SW 1271 (cell line): ENCODE measurements around the gene GSK3B.

Experiments
- DNase-seq, 2 experiments: peaks; one replicate each; lab custom pipeline; 2025; lab: John Stamatoyannopoulos, UW

The GSK3B gene

DNA sequence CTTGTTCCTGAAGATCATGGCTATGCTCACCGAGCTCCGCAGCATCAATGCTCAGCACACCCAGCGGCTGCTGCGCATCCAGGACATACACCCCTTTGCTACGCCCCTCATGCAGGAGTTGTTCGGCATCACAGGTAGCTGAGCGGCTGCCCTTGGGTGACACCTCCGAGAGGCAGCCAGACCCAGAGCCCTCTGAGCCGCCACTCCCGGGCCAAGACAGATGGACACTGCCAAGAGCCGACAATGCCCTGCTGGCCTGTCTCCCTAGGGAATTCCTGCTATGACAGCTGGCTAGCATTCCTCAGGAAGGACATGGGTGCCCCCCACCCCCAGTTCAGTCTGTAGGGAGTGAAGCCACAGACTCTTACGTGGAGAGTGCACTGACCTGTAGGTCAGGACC lies 277.2 kb downstream of the GSK3B start:
- DNase-seq, result no peak

DNA sequence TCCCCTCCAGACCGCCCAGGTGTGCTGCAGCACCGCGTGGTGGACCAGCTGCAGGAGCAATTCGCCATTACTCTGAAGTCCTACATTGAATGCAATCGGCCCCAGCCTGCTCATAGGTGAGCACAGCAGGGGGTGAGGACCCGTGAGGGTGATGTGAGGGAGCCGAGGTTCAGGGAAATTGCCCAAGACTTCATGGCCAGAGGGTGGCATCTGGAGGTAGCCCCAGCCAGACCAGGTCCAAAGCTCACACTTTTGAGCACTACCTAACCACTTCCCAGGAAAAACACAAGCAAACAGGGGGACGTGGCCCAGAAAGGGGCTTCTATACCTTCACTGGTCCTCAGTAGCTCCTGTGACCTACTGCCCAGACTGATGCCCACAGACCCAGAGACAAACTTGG lies 278.5 kb downstream of the GSK3B start:
- no peak for DNase-seq

DNA sequence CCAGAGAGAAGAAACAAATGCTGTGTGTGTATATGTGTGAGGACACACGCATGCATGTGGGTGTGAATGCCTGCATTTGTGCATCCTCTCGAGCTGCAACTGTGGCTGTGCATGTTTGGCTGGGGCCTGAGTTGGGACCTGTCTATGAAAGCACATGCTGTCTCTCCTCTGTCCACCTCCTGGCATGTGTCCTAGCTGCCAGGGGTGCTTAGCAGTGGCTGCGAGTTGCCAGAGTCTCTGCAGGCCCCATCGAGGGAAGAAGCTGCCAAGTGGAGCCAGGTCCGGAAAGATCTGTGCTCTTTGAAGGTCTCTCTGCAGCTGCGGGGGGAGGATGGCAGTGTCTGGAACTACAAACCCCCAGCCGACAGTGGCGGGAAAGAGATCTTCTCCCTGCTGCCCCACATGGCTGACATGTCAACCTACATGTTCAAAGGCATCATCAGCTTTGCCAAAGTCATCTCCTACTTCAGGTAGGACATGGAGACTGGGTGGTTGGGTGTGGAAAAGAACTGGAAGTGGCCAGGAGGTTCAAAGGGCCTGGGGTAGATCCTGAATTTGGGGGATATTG lies 281.7 kb downstream of the GSK3B start:
- DNase-seq, result no peak

DNA sequence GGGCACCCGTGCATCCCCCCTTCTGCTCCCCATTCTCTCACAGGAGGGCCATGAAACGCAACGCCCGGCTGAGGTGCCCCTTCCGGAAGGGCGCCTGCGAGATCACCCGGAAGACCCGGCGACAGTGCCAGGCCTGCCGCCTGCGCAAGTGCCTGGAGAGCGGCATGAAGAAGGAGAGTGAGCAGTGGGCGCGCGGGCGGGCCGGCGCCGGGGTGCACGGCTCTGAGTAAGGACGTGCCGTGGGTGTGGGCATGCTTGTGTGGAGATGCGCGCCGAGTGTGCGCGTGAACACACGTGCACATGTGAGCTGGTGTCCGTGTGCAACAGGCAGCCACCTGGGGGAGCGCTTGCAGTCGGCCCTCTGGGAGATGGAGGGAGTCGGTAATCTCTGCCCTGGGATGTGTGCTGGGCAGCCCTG lies 284.2 kb downstream of the GSK3B start:
- DNase-seq, result no peak

DNA sequence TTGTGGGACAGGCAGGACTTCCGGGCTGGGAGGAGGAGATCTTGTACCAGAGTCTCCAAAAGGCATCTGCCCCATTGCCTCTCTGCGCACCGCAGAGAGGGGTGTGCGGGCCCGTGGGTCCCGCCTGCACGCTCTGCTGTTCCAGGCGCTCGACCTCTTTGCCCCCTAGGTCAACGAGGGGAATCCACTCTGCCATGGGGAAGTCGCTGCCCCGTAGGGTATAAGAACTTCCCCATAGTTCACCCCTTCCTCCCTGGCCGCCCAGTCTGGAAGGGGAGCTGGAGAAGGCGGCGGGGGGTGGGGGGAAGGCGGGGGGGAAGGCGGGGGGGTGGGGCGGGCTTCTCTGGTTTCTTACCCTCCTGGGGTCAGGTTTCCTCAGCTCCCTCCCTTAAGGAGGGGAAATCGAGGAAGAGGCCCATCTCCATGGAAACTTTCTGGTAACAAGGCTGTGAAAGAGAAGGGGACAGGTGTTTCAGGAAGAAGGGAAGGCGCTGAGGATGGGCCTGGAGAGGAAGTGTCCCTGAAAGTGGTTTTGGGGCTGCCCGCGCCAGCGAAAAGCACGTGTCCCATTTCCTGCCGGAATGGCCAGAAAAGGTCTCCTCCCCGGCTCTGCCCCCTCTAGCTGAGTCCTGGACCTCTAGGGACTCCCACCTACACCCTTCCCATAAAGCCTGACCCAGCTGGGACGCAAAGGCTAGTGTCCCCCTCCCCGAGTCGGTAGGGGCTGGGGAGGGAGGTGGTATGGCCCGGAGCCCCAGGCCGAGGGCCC lies 284.8 kb downstream of the GSK3B start:
- no peak for DNase-seq

DNA sequence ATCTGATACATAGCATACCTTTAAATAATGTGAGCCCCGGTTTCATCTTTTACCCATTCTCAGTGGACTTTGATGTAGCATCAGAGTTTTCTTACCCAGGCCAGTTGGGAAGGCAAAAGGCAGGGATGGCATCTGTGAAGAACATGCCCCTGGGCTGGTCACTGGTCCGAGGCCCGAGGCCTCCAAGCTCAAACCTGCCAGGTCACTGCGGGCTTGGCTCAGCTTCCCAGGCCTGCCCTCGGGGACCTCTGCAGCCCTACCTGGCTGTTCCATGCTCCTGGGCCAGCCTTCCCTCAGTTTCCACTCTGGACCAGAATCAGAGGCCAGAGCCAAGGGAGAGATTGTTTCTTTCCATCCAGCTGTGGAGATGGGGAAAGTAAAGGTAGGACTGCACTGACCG lies 285.4 kb downstream of the GSK3B start:
- no peak for DNase-seq

DNA sequence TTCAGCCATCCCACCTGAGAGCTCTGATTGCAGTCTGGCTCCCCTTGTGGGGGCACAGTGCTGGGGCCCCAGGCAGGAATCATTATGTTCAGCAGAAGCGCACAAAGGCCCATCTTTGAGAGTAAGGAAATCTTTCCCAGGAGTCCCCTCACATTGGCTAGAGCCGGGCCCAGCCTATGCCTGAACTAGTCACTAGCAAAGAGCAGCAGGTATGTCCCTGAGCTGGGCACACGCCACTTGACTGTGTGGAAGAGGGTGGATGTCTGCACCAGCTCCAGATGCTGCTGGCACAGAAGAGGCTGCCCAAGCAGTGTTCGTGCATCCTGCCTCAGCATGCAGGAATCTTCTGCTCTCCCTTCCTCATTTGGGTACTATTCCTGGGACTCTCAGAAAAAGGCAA lies 286.0 kb downstream of the GSK3B start:
- no peak for DNase-seq

DNA sequence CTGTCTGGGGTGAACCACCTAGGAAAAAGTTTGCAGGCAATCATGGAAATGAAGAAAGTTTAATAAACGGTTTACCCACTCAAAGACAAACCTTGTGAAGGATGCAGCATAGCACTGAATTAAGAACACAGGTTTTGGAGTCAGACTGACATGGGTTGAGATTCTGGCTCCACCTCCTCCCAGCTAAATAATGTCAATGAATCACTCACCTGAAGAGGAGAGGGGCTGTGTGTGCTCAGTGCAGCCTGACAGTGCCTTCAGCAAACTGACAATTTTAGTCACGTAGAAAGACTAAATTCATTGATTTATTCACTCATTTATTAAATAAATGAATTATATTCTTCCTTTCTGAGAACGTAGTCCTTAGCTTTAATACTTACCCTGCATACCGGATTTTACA lies 293.4 kb downstream of the GSK3B start:
- DNase-seq, result no peak

DNA sequence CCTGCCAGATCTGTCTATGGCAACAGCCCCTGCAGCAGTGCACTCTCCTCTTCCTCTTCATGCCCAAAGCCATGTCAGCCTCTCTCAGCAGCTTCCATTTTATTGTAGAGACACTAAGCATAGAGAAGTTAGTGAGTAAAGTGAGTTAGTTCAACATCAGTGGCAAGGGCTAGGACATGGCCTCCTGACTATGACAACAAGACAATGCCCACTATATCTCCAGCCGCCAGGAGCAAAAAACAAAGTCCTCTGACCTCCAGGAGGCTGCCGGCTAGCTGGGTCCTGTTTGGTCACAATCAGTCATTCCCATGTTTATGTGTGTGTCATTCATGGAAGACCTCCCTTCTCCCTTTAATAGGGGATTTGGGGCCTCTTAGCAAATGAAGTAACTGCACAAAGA lies 297.5 kb downstream of the GSK3B start:
- DNase-seq, result no peak

DNA sequence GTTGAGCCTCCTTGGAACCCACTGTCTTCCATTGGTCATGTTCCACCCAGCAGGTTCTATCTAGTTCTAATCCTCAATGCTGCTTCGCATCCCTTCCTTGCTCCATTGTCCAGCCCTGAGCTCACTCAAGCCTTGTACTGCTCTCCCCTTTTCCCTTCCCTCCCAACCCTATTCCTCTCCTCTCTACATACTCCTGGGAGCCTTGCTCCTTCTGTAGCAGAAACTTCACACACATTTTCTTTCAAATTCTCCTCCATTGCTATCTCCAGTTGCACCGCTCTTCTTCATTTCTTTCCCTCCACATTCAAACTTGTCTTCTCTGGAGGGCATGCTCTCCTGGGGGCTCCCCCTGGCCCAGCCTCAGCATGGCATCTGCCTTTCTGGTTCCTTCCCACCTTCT lies 297.9 kb downstream of the GSK3B start:
- no peak for DNase-seq

DNA sequence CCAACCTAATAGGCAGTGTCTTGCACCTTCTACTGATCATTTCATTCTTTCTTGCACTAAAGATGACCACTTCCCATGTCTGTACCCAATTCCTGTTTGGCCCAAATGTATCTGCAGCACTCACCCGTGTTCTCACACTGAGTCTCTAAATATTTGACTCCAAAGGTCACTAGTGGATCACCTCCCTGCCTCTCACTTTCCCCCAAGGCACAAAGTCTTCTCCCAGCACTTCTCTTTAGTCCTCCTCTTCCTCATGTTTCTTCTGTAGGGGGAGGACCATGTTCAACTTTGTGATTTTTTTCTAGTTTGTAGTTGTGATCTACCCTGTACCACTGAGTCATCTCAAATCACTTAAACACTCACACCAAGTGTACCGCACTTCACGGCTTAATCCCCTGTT lies 298.4 kb downstream of the GSK3B start:
- DNase-seq, result no peak

DNA sequence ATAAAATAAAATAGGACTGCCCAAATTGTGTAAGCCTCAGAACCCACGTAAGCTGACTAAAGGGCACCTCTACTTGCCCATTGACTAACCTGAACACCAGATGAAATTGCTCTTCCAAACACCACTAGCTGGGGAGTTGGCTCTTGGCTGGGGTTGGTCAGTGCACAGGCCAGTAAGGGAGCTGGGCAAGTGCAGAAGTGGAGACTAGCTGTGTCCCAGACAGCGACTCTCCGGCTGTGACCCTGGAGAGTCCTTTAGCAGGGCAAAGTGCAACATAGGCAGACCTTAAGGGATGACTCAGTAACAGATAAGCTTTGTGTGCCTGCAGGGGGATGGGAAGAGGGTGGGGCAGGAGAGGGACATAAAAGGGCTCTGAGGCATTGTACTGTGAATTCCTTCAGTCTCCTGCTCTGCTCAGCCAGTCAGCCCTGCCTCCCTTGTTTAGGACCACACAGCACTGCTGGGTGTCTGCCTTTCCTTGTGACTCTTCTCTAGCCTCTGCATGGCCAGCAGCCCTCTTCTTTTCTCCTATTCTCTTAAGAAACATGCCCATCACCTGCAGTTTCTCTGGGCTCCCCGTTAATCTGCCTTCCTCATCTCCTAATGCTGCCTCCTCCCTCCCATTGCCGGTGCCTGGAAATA lies 299.2 kb downstream of the GSK3B start:
- DNase-seq, result peak in 1 of 2 experiments; percentile 6

DNA sequence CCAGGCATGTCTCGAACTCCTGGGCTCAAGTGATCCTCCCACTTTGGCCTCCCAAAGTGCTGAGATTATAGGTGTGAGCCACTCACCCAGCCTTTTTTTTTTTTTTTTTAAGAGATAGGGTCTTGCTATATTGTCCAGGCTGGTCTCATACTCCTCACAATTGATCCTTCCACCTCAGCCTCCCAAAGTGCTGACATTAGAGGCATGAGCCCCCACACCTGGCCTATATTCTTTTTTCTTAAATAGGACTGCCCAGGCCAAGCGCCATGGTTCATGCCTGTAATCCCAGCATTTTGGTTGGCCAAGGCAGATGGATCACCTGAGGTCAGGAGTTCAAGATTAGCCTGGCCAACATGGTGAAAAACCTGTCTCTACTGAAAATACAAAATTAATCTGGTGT lies 299.8 kb downstream of the GSK3B start:
- no peak for DNase-seq

DNA sequence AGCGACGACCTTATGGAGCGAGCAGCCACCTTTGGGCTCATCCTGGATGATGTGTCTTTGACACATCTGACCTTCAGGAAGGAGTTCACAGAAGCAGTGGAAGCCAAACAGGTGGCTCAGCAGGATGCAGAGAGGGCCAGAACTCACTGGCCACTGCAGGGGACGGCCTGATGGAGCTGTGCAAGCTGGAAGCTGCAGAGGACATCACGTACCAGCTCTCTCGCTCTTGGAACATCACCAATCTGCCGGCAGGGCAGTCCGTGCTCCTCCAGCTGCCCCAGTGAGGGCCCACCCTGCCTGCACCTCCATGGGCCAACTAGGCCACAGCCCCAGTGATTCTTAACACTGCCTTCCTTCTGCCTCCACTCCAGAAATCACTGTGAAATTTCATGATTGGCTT lies 302.0 kb downstream of the GSK3B start:
- no peak for DNase-seq

DNA sequence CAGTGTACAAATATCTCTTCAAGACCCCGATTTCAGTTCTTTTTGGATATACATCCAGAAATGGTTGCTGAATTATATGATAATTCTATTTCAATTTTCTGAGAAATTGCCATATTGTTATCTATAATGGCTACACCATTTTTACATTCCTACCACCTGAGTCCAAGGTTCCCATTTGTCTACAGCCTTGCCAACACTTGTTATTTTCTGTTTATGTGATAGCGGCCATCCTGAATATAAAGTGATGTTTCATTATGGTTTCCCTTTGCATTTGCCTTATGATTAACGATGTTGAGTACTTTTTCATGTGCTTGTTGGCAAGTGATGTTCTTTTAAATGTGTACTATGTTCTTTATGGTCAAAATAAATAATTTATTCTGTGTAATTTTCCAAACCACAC lies 303.9 kb downstream of the GSK3B start:
- no peak for DNase-seq

DNA sequence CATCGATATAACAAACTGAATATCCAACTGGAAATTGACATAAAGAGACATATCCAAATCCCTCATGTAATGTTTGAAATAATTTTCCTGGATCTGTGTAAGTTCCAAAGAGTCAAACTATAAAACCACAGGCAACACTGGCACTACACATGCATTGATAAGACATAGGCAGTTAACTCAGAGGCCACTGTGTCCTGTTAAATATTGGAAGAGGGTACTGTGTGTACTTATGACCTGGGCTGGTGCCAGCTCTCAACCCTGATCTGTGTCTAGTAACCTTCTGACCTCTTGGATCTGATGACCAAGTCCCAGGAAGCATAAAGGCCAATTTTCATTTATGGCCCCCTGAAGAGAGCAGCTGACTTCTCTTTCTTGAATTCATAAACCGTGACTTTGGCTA lies 307.8 kb downstream of the GSK3B start:
- DNase-seq, result no peak

DNA sequence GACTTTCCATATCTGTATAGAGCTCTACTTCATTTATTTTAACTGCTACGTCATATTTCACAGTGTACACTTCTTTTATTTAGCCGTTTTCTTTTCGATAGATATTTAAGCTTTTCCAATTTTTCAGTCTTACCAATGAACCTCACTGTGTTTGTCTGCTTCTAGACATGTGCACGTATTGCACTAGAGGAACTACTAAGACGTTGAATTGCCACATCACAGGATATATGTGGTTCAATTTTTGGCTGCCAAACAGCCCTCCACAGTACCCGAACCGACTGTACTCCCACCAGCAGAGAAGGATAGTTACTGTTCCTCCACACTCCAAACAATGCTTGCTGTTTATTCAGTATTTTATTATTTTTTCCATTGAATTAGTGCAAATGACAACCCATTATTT lies 310.4 kb downstream of the GSK3B start:
- DNase-seq, result no peak

DNA sequence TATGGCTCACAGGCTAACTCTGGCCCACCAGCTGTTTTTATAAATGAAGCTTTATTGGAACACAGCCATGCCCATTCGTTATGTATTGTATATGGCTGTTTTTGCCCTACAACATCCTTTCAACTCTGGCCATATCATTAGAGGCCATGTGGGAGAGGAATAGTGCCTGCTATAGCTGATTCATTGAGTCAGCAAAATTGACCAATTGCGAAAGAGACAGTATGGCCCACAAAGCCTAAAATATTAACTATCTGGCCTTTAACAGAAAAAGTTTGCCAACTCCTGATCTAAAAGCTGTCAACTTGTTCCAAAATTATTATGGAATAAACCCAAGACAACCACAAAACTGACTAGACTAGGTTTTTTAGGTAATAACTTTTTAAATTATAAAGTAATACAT lies 311.0 kb downstream of the GSK3B start:
- no peak for DNase-seq

DNA sequence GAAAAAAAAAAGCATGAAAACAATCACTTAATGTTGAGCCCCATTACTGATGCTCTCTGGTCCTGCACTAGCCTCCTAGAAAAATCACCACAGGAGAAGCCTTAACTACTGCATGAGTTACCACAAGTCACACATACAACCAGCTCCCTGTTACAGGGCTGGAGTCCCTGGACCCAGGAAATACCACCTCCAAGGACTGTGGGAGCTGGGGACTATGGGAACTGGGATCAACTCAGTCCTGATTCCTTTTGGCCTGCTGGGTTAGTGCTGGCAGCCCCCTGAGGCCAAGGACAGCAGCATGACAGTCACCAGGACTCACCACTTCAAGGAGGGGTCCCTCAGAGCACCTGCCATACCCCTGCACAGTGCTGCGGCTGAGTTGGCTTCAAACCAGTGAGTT lies 311.8 kb downstream of the GSK3B start:
- DNase-seq, result no peak

DNA sequence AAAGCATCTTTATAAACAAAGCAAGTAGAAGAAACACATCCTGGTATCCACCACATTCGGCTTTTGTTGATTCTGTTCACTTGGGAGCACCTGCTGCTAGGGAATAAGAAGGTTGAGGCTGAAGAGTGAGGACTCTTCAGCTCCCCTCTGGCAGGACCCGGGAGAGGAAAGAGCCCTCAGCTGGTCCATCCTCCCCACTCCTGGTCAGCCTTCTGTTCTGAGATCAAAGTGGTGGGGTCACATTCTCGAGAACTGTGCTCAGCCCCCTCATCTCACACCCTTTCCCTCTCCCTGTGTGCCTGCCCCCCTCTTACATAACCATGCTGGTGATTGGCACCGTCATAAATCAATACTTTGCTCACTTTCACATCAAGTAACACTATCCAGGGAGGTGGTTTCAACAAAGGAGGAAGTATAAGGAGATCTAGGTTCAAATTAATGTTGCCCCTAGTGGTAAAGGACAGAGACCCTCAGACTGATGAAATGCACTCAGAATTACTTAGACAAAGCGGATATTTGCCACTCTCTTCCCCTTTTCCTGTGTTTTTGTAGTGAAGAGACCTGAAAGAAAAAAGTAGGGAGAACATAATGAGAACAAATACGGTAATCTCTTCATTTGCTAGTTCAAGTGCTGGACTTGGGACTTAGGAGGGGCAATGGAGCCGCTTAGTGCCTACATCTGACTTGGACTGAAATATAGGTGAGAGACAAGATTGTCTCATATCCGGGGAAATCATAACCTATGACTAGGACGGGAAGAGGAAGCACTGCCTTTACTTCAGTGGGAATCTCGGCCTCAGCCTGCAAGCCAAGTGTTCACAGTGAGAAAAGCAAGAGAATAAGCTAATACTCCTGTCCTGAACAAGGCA lies 312.7 kb downstream of the GSK3B start, which contains the start of gene NR1I2:
TSS of gene NR1I2 (plus strand) at position 772 of the 869 bp plus-strand sequence.
- no peak for DNase-seq

DNA sequence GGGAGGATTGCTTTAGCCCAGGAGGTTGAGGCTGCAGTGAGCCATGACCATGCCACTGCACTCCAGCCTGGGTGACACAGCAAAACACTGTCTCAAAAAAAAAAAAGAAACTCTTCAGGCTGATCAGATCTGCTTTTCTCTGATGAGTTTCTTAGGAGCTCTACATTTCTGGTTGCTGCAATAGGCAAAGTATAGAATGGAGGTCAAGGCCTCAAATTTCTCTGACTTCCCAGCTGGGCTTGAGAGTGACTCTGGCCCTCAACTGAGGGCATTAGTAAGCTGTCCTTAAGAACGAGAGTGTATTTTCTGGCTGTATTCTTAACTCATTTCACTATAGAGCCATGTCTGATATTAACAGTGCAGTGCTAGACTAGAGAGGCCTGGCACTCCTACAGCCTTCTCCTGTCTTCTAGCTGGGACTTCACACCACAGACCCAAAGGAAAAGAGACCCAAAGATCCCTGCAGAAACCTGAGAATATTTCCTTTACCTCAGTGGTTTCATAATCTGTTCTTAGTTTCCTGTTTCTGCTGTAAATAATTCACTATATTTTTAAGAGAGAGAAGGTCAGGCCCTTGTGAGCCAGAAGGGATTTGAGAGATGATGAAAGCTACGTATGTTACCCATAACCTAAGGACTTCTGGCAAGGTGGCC lies 314.4 kb downstream of the GSK3B start:
- no peak for DNase-seq

DNA sequence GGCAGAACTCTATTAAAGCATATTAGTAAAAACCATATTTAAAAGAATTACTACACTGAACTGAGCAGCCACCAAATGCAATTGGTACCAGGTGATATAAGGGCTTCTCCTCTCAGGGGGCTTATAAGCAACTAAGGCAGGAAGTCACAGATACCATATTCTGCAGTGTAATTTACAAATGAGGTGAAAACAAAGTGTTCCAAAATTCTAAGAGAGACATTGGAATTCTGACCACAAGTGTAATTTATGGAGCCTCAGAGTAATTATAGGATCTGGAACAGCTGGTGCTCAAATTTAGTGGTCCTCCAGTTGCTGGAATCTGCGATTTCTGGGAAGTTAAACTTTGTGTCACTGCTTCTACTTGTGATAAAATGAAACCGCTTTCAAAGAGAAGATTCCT lies 315.4 kb downstream of the GSK3B start:
- no peak for DNase-seq
